GM12891 (cell line): ENCODE results near the gene SLCO2B1.

Source experiments
- POLR2A ChIP-seq: IDR thresholded peaks from 2 replicates; pipeline ENCODE4 v1.6.1; 2011; ENCODE audit warnings: low read depth, low read length, control low read depth
- POLR2AphosphoS5 ChIP-seq: IDR thresholded peaks from 2 replicates; pipeline ENCODE4 v1.6.1; 2011; ENCODE audit warnings: low read depth, low read length, control low read depth
- POU2F2 ChIP-seq: IDR thresholded peaks from 2 replicates; pipeline ENCODE4 v1.6.1; 2011; ENCODE audit warnings: low read depth, mild to moderate bottlenecking, control low read depth, low read length, moderate library complexity
- SPI1 ChIP-seq: IDR thresholded peaks from 2 replicates; pipeline ENCODE4 v1.6.1; 2011; ENCODE audit warnings: low read depth, low read length, control low read depth
- TAF1 ChIP-seq: IDR thresholded peaks from 2 replicates; pipeline ENCODE4 v1.6.1; 2011; ENCODE audit warnings: low read depth, low read length, control low read depth

GRCh38 chr11:75203138-75203537, 52.2 kb downstream of the SLCO2B1 start:
- TF ChIP-seq SPI1 = no peak
- TF ChIP-seq POLR2A = no peak
- TF ChIP-seq TAF1 = no peak
- no peak for TF ChIP-seq POLR2AphosphoS5
- TF ChIP-seq POU2F2 = no peak
